Measurements from ENCODE around the gene LNPK. TPM values are rescaled to one million over a fixed set of nuclear protein-coding genes. Genes with fewer than 3 reads are reported as not detected.
"Not testable (repeated sequence)": the region's sequence is repeated elsewhere in the genome, so short reads cannot be mapped to it uniquely, and the experiment has no call there.

LNPK gene
- total and polyA plus RNA-seq, 5 donors from 2014 or later: 13.9 to 32.9 (median 16.2) TPM

- no peak overlapping the region for H3K27ac ChIP-seq (ENCODE audit: insufficient read depth, low read length, poor library complexity, severe bottlenecking)
- H3K9me3 ChIP-seq (ENCODE audit: control insufficient read depth in 2 of 2, low read length in 2 of 2): no peaks in the 10 kb centered on the region
- H3K36me3 ChIP-seq (ENCODE audit: control insufficient read depth, insufficient read depth, low read length): no peaks in the 10 kb centered on the region
- Mint-ChIP-seq H3K27ac (no peak overlapping the region), H3K4me3 (peak overlapping the region in 2 of 4 donors; percentile 26 to 51), H3K9me3 (no peaks in the 10 kb centered on the region), H3K36me3 (no peaks in the 10 kb centered on the region), H3K4me1 (peaks cover 13 to 38% (median 25%) of the 10 kb centered on the region in 4 donors), H3K27me3 (peaks cover 12% of the 10 kb centered on the region)
- H3K4me3 ChIP-seq (ENCODE audit: low read depth, low read length): no peak overlapping the region
- ATAC-seq (ENCODE audit: low read depth in 2 of 2) (no peak), DNase-seq (no peak)
- H3K27me3 ChIP-seq (ENCODE audit: control insufficient read depth, insufficient read depth, low read length): no peaks in the 10 kb centered on the region
- H3K4me1 ChIP-seq (ENCODE audit: control insufficient read depth, insufficient read depth, low read length, poor library complexity, severe bottlenecking): peaks cover 23% of the 10 kb centered on the region
These were observed 2.7 kb downstream of the LNPK start for GRCh38 chr2:175999283-175999819.

- Histone ChIP-seq H3K4me3 (ENCODE audit: low read depth, low read length) (no peak overlapping the region), H3K27me3 (ENCODE audit: control insufficient read depth, insufficient read depth, low read length) (no peaks in the 10 kb centered on the region), H3K36me3 (ENCODE audit: control insufficient read depth, insufficient read depth, low read length) (peaks cover 11% of the 10 kb centered on the region), H3K4me1 (ENCODE audit: control insufficient read depth, insufficient read depth, low read length, poor library complexity, severe bottlenecking) (no peaks in the 10 kb centered on the region), H3K27ac (ENCODE audit: insufficient read depth, low read length, poor library complexity, severe bottlenecking) (no peak overlapping the region), H3K9me3 (ENCODE audit: control insufficient read depth in 2 of 2, low read length in 2 of 2) (no peaks in the 10 kb centered on the region)
- no peak overlapping the region for H3K4me3 Mint-ChIP-seq
- no peaks in the 10 kb centered on the region for H3K9me3 Mint-ChIP-seq
- H3K4me1 Mint-ChIP-seq: peaks cover 0 to 12% (median 4%) of the 10 kb centered on the region in 4 donors
- no peak for DNase-seq
- ATAC-seq (ENCODE audit: low read depth in 2 of 2): no peak
- no peak overlapping the region for H3K27ac Mint-ChIP-seq
- peaks cover 30% of the 10 kb centered on the region for H3K36me3 Mint-ChIP-seq
- H3K27me3 Mint-ChIP-seq: no peaks in the 10 kb centered on the region
These were observed 12.0 kb downstream of the LNPK start for GRCh38 chr2:175990099-175990498.

- DNase-seq; H3K4me3 Mint-ChIP-seq; H3K9me3 Mint-ChIP-seq; ATAC-seq (ENCODE audit: low read depth in 2 of 2); H3K27ac ChIP-seq (ENCODE audit: insufficient read depth, low read length, poor library complexity, severe bottlenecking); H3K4me3 ChIP-seq (ENCODE audit: low read depth, low read length); H3K9me3 ChIP-seq (ENCODE audit: control insufficient read depth in 2 of 2, low read length in 2 of 2); H3K27ac Mint-ChIP-seq; H3K27me3 ChIP-seq (ENCODE audit: control insufficient read depth, insufficient read depth, low read length); H3K4me1 ChIP-seq (ENCODE audit: control insufficient read depth, insufficient read depth, low read length, poor library complexity, severe bottlenecking); H3K27me3 Mint-ChIP-seq: not testable (repeated sequence)
- H3K36me3 ChIP-seq (ENCODE audit: control insufficient read depth, insufficient read depth, low read length): peaks cover 11% of the 10 kb centered on the region
- H3K36me3 Mint-ChIP-seq: peaks cover 45% of the 10 kb centered on the region
- peaks cover 0 to 10% (median 3%) of the 10 kb centered on the region in 4 donors for H3K4me1 Mint-ChIP-seq
These were observed 14.9 kb downstream of the LNPK start for GRCh38 chr2:175987126-175987525.

- no peaks in the 10 kb centered on the region for H3K27me3 ChIP-seq (ENCODE audit: control insufficient read depth, insufficient read depth, low read length)
- Mint-ChIP-seq H3K27me3 (no peaks in the 10 kb centered on the region), H3K27ac (no peak overlapping the region), H3K4me3 (no peak overlapping the region), H3K9me3 (no peaks in the 10 kb centered on the region), H3K36me3 (peaks cover 45% of the 10 kb centered on the region), H3K4me1 (peaks cover 0 to 10% (median 0%) of the 10 kb centered on the region in 4 donors)
- DNase-seq (no peak), ATAC-seq (ENCODE audit: low read depth in 2 of 2) (no peak)
- H3K4me1 ChIP-seq (ENCODE audit: control insufficient read depth, insufficient read depth, low read length, poor library complexity, severe bottlenecking): no peaks in the 10 kb centered on the region
- H3K27ac ChIP-seq (ENCODE audit: insufficient read depth, low read length, poor library complexity, severe bottlenecking): no peak overlapping the region
- no peaks in the 10 kb centered on the region for H3K9me3 ChIP-seq (ENCODE audit: control insufficient read depth in 2 of 2, low read length in 2 of 2)
- no peak overlapping the region for H3K4me3 ChIP-seq (ENCODE audit: low read depth, low read length)
- peaks cover 3% of the 10 kb centered on the region for H3K36me3 ChIP-seq (ENCODE audit: control insufficient read depth, insufficient read depth, low read length)
These were observed 17.2 kb downstream of the LNPK start for GRCh38 chr2:175984846-175985245.

GRCh38 chr2:175981551-175981950 lies 20.5 kb downstream of the LNPK start:
- DNase-seq (no peak), ATAC-seq (ENCODE audit: low read depth in 2 of 2) (no peak)
- Mint-ChIP-seq H3K27ac (peak overlapping the region in 1 of 3 donors; percentile 22), H3K36me3 (peaks cover 45% of the 10 kb centered on the region), H3K4me1 (peaks cover 0 to 11% (median 6%) of the 10 kb centered on the region in 4 donors), H3K27me3 (no peaks in the 10 kb centered on the region), H3K9me3 (peaks cover 0 to 1% (median 0%) of the 10 kb centered on the region in 7 donors), H3K4me3 (no peak overlapping the region)
- H3K4me1 ChIP-seq (ENCODE audit: control insufficient read depth, insufficient read depth, low read length, poor library complexity, severe bottlenecking): no peaks in the 10 kb centered on the region
- no peaks in the 10 kb centered on the region for H3K27me3 ChIP-seq (ENCODE audit: control insufficient read depth, insufficient read depth, low read length)
- H3K27ac ChIP-seq (ENCODE audit: insufficient read depth, low read length, poor library complexity, severe bottlenecking): no peak overlapping the region
- H3K4me3 ChIP-seq (ENCODE audit: low read depth, low read length): no peak overlapping the region
- H3K9me3 ChIP-seq (ENCODE audit: control insufficient read depth in 2 of 2, low read length in 2 of 2): no peaks in the 10 kb centered on the region
- H3K36me3 ChIP-seq (ENCODE audit: control insufficient read depth, insufficient read depth, low read length): peaks cover 16% of the 10 kb centered on the region

GRCh38 chr2:175976391-175977157 lies 25.5 kb downstream of the LNPK start:
- Histone ChIP-seq H3K4me3 (ENCODE audit: low read depth, low read length) (no peak overlapping the region), H3K27ac (ENCODE audit: insufficient read depth, low read length, poor library complexity, severe bottlenecking) (no peak overlapping the region), H3K27me3 (ENCODE audit: control insufficient read depth, insufficient read depth, low read length) (no peaks in the 10 kb centered on the region), H3K36me3 (ENCODE audit: control insufficient read depth, insufficient read depth, low read length) (peaks cover 22% of the 10 kb centered on the region), H3K4me1 (ENCODE audit: control insufficient read depth, insufficient read depth, low read length, poor library complexity, severe bottlenecking) (no peaks in the 10 kb centered on the region), H3K9me3 (ENCODE audit: control insufficient read depth in 2 of 2, low read length in 2 of 2) (no peaks in the 10 kb centered on the region)
- Mint-ChIP-seq H3K4me3 (no peak overlapping the region), H3K36me3 (peaks cover 46% of the 10 kb centered on the region), H3K4me1 (peaks cover 0 to 16% (median 4%) of the 10 kb centered on the region in 4 donors), H3K27ac (no peak overlapping the region), H3K9me3 (peaks cover 0 to 4% (median 0%) of the 10 kb centered on the region in 7 donors), H3K27me3 (no peaks in the 10 kb centered on the region)
- DNase-seq (no peak), ATAC-seq (ENCODE audit: low read depth in 2 of 2) (no peak)

- peaks cover 23% of the 10 kb centered on the region for H3K36me3 ChIP-seq (ENCODE audit: control insufficient read depth, insufficient read depth, low read length)
- peaks cover 0 to 4% (median 0%) of the 10 kb centered on the region in 7 donors for H3K9me3 Mint-ChIP-seq
- no peaks in the 10 kb centered on the region for H3K27me3 ChIP-seq (ENCODE audit: control insufficient read depth, insufficient read depth, low read length)
- H3K4me1 Mint-ChIP-seq: peaks cover 0 to 18% (median 3%) of the 10 kb centered on the region in 4 donors
- H3K27me3 Mint-ChIP-seq: no peaks in the 10 kb centered on the region
- DNase-seq: no peak
- H3K4me1 ChIP-seq (ENCODE audit: control insufficient read depth, insufficient read depth, low read length, poor library complexity, severe bottlenecking): no peaks in the 10 kb centered on the region
- H3K4me3 ChIP-seq (ENCODE audit: low read depth, low read length): no peak overlapping the region
- no peak overlapping the region for H3K4me3 Mint-ChIP-seq
- ATAC-seq (ENCODE audit: low read depth in 2 of 2): no peak
- H3K36me3 Mint-ChIP-seq: peaks cover 40% of the 10 kb centered on the region
- H3K9me3 ChIP-seq (ENCODE audit: control insufficient read depth in 2 of 2, low read length in 2 of 2): no peaks in the 10 kb centered on the region
- no peak overlapping the region for H3K27ac ChIP-seq (ENCODE audit: insufficient read depth, low read length, poor library complexity, severe bottlenecking)
- no peak overlapping the region for H3K27ac Mint-ChIP-seq
These were observed 28.7 kb downstream of the LNPK start for GRCh38 chr2:175973373-175973772.

Measured in CD4-positive, CD25-positive, alpha-beta regulatory T cell (primary cell).